SK-N-SH treated with all-trans-retinoic acid at 6 μM for 48 hours (cell line): ENCODE measurements around the gene JCAD.

Source experiments
- ATAC-seq: fragments of 200-7000 bp; cut with Tn5 transposase; 3 replicates; pipeline ENCODE4 v1.9.1; 2020; ENCODE audit warnings: mild to moderate bottlenecking, moderate library complexity
- ARNTL ChIP-seq: fragments of 450-650 bp; formaldehyde crosslinking; IDR thresholded peaks from 2 replicates; pipeline ENCODE4 v1.5.0; 2020; ENCODE audit warnings: low read depth, mild to moderate bottlenecking, moderate library complexity, borderline replicate concordance
- BACH2 ChIP-seq: fragments of 250-450 bp; sonication (Bioruptor Pico); IDR thresholded peaks from 2 replicates; pipeline ENCODE4 v1.9.0; 2021; ENCODE audit warnings: mild to moderate bottlenecking, borderline replicate concordance
- CREB5 ChIP-seq: fragments of 250-450 bp; sonication (Bioruptor Pico); IDR thresholded peaks from 2 replicates; pipeline ENCODE4 v1.5.1; 2020; ENCODE audit warnings: low read depth, mild to moderate bottlenecking, moderate library complexity
- CSDC2 ChIP-seq: fragments of 250-450 bp; sonication (Bioruptor Pico); IDR thresholded peaks from 2 replicates; pipeline ENCODE4 v1.5.0; 2020; ENCODE audit warnings: mild to moderate bottlenecking, moderate library complexity
- ESRRG ChIP-seq: fragments of 250-450 bp; sonication (Bioruptor Pico); IDR thresholded peaks from 2 replicates; pipeline ENCODE4 v1.6.1; 2021; ENCODE audit warnings: mild to moderate bottlenecking
- GLIS3 ChIP-seq: fragments of 250-450 bp; sonication (Bioruptor Pico); IDR thresholded peaks from 2 replicates; pipeline ENCODE4 v1.5.0; 2020; ENCODE audit warnings: mild to moderate bottlenecking, moderate library complexity
- ISL1 ChIP-seq: fragments of 250-450 bp; sonication (Bioruptor Pico); IDR thresholded peaks from 2 replicates; pipeline ENCODE4 v2.1.2; 2022; ENCODE audit warnings: mild to moderate bottlenecking, moderate library complexity
- OSR1 ChIP-seq: fragments of 250-450 bp; sonication (Bioruptor Pico); IDR thresholded peaks from 2 replicates; pipeline ENCODE4 v1.8.0; 2022; ENCODE audit warnings: moderate library complexity, mild to moderate bottlenecking, inconsistent platforms
- PATZ1 ChIP-seq: fragments of 250-450 bp; sonication (Bioruptor Pico); IDR thresholded peaks from 2 replicates; pipeline ENCODE4 v1.8.0; 2020; ENCODE audit warnings: mild to moderate bottlenecking, moderate library complexity, borderline replicate concordance
- PPARA ChIP-seq: fragments of 250-450 bp; sonication (Bioruptor Pico); IDR thresholded peaks from 2 replicates; pipeline ENCODE4 v1.5.0; 2020; ENCODE audit warnings: mild to moderate bottlenecking, borderline replicate concordance
- RARB ChIP-seq: fragments of 250-450 bp; sonication (Bioruptor Pico); IDR thresholded peaks from 2 replicates; pipeline ENCODE4 v1.8.0; 2021; ENCODE audit warnings: mild to moderate bottlenecking, moderate library complexity
- SNAI2 ChIP-seq: fragments of 250-450 bp; sonication (Bioruptor Pico); IDR thresholded peaks from 2 replicates; pipeline ENCODE4 v1.5.0; 2020; ENCODE audit warnings: mild to moderate bottlenecking, moderate library complexity
- TCF4 ChIP-seq: fragments of 250-450 bp; sonication (Bioruptor Pico); IDR thresholded peaks from 2 replicates; pipeline ENCODE4 v1.8.0; 2021; ENCODE audit warnings: mild to moderate bottlenecking, moderate library complexity, borderline replicate concordance
- TSHZ2 ChIP-seq: fragments of 250-450 bp; sonication (Bioruptor Pico); IDR thresholded peaks from 2 replicates; pipeline ENCODE4 v1.5.0; 2020; ENCODE audit warnings: mild to moderate bottlenecking, moderate library complexity
- ZC3H10 ChIP-seq: fragments of 250-450 bp; sonication (Bioruptor Pico); IDR thresholded peaks from 2 replicates; pipeline ENCODE4 v1.5.1; 2021; ENCODE audit warnings: mild to moderate bottlenecking, moderate library complexity
- ZNF565 ChIP-seq: fragments of 450-650 bp; formaldehyde crosslinking; conservative IDR thresholded peaks from 2 replicates; pipeline ENCODE4 v1.5.0; 2020; ENCODE audit warnings: low read depth, mild to moderate bottlenecking, moderate library complexity
- ZNF8 ChIP-seq: fragments of 450-650 bp; formaldehyde crosslinking; IDR thresholded peaks from 2 replicates; pipeline ENCODE4 v1.5.0; 2020; ENCODE audit warnings: mild to moderate bottlenecking, moderate library complexity

JCAD gene

GRCh38 chr10:30093303-30093950 is 34.0 kb upstream of the JCAD start:
- no peak for ATAC-seq
- no peak for TF ChIP-seq ZNF565 (CRISPR knock-in tag)

GRCh38 chr10:30092151-30092790 is 32.9 kb upstream of the JCAD start:
- TF ChIP-seq OSR1 (CRISPR knock-in tag) (no peak), RARB (CRISPR knock-in tag) (no peak), PATZ1 (CRISPR knock-in tag) (no peak), TSHZ2 (CRISPR knock-in tag) (no peak), ISL1 (CRISPR knock-in tag) (no peak), ESRRG (CRISPR knock-in tag) (no peak)
- peak; percentile 76 for ATAC-seq

- TF ChIP-seq TSHZ2 (CRISPR knock-in tag): no peak
- no peak for TF ChIP-seq SNAI2 (CRISPR knock-in tag)
- no peak for TF ChIP-seq TCF4 (CRISPR knock-in tag)
- no peak for TF ChIP-seq PATZ1 (CRISPR knock-in tag)
- TF ChIP-seq ARNTL: no peak
- no peak for TF ChIP-seq ZNF8
- no peak for TF ChIP-seq CREB5 (CRISPR knock-in tag)
- no peak for TF ChIP-seq ZC3H10 (CRISPR knock-in tag)
- no peak for TF ChIP-seq CSDC2 (CRISPR knock-in tag)
- TF ChIP-seq OSR1 (CRISPR knock-in tag): no peak
- no peak for TF ChIP-seq PPARA
- no peak for TF ChIP-seq BACH2 (CRISPR knock-in tag)
- TF ChIP-seq ZNF565 (CRISPR knock-in tag): no peak
- no peak for TF ChIP-seq GLIS3 (CRISPR knock-in tag)
- no peak for ATAC-seq
Measured at GRCh38 chr10:30091136-30091535, 31.8 kb upstream of the JCAD start.
